Measurements from ENCODE around the gene NMS. TPM values are rescaled to one million over a fixed set of nuclear protein-coding genes. Genes with fewer than 3 reads are reported as not detected.

The NMS gene, protein sequence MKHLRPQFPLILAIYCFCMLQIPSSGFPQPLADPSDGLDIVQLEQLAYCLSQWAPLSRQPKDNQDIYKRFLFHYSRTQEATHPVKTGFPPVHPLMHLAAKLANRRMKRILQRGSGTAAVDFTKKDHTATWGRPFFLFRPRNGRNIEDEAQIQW
- polyA plus RNA-seq (2013, experiment 1 of 2), result not detected
- polyA plus RNA-seq (2013, experiment 2 of 2), result not detected

DNA sequence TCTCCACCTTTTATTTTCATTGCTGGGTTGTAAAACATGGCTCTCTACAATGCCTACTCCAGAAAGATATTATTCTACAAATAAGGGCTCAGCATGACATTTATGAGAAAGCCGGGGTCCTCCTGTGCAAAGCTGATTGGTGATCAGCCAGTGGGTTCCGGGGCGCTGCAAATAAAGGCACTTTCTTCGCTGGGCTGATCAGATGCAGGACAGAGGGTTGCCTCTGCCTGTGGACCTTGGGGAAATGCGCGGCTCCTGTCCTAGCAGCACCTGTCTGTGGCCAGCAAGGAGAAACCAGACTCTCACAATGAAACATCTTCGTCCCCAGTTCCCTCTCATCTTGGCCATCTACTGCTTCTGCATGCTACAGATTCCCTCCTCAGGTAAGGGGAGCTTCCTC, at the start of gene NMS:
Gene NMS, plus strand, starts transcription at position 301 of the 400 bp plus-strand sequence. Its CDS starts 7 bp downstream, at position 308.
- Histone ChIP-seq H3K27ac (ENCODE audit: low read depth, low read length, severe bottlenecking) (no peak within 1 kb of the TSS), H3K9me3 (ENCODE audit: control insufficient read depth, low read length) (no peaks in the 10 kb centered on the region), H3K36me3 (ENCODE audit: control insufficient read depth, insufficient read depth, low read length) (no peaks in the 10 kb centered on the region), H3K4me1 (ENCODE audit: control insufficient read depth, insufficient read depth, low read length, poor library complexity, severe bottlenecking) (no peaks in the 10 kb centered on the region), H3K4me3 (ENCODE audit: extremely low read depth, insufficient read depth, low read length, poor library complexity, severe bottlenecking) (no peak within 1 kb of the TSS)
- 84 to 91% methylated on average over 4 to 7 of the region's 7 CpGs for WGBS, 2 experiments (ENCODE audit: insufficient coverage in 2 of 2)

DNA sequence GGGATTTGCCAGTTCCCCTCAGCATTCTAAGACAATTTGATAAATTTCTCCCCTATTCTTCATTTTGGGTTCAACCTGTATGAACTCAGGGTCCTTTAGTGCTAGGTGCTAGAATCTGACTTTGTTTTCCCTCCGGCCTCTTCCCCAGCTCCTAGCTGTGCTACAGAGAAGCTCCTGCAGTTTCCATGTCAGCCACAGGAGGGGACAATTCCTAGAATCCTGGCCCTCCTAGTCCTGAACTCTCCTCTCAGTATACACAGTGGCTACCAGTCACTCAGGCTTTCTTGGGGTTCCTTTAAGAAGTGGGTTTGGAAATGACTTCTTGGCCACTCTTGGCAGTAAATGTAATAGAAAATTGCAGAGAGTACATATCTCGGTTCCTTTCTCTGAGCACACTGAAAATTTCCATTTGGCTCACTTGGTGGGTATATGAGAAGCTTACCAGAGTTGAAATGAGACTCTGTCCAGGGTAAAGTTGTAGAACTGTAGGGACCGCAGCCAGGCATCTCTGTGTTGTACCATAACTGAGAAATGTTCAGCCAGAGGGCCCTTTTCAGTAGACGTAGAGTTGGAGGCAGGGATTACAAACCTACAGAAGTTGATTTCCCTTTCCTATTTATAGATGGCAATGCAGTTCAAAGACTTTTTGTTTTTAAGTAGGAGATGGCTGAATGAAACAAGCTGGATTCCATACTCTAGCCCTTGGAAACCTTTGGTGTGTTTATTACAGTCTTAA, 47.8 kb upstream of the NMS start:
- no peak overlapping the region for H3K4me3 ChIP-seq (ENCODE audit: extremely low read depth, insufficient read depth, low read length, poor library complexity, severe bottlenecking)
- WGBS, 2 experiments (ENCODE audit: insufficient coverage in 2 of 2), result 83 to 86% methylated on average over 2 to 4 of the region's 4 CpGs
- no peaks in the 10 kb centered on the region for H3K4me1 ChIP-seq (ENCODE audit: control insufficient read depth, insufficient read depth, low read length, poor library complexity, severe bottlenecking)
- no peaks in the 10 kb centered on the region for H3K9me3 ChIP-seq (ENCODE audit: control insufficient read depth, low read length)
- H3K36me3 ChIP-seq (ENCODE audit: control insufficient read depth, insufficient read depth, low read length), result no peaks in the 10 kb centered on the region
- H3K27ac ChIP-seq (ENCODE audit: low read depth, low read length, severe bottlenecking), result no peak overlapping the region

DNA sequence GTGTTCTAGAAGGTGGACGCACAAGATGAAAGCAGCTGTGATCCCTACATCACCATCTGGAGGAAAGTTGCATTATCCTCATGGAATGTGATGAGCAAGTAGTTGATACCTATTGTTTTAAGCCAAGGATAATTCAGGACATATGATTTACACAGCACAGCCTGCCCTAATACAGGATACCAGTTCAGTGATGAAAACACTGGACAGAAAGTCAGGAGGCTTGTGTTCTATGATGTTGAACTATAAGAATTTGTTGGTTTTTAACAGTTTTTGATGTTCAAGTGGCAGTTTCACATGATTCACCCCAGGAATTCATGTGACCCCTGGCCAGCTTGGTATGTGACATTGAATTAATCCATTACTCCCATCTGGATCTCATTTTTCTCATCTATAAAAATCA, 46.7 kb upstream of the NMS start:
- WGBS, 2 experiments (ENCODE audit: insufficient coverage in 2 of 2), result 86% methylated on average over 1 of the region's 1 CpG; no CpG with 5 or more reads in 1 of the 2 experiments
- no peak overlapping the region for H3K4me3 ChIP-seq (ENCODE audit: extremely low read depth, insufficient read depth, low read length, poor library complexity, severe bottlenecking)
- no peaks in the 10 kb centered on the region for H3K9me3 ChIP-seq (ENCODE audit: control insufficient read depth, low read length)
- H3K27ac ChIP-seq (ENCODE audit: low read depth, low read length, severe bottlenecking), result no peak overlapping the region
- H3K36me3 ChIP-seq (ENCODE audit: control insufficient read depth, insufficient read depth, low read length), result no peaks in the 10 kb centered on the region
- no peaks in the 10 kb centered on the region for H3K4me1 ChIP-seq (ENCODE audit: control insufficient read depth, insufficient read depth, low read length, poor library complexity, severe bottlenecking)

DNA sequence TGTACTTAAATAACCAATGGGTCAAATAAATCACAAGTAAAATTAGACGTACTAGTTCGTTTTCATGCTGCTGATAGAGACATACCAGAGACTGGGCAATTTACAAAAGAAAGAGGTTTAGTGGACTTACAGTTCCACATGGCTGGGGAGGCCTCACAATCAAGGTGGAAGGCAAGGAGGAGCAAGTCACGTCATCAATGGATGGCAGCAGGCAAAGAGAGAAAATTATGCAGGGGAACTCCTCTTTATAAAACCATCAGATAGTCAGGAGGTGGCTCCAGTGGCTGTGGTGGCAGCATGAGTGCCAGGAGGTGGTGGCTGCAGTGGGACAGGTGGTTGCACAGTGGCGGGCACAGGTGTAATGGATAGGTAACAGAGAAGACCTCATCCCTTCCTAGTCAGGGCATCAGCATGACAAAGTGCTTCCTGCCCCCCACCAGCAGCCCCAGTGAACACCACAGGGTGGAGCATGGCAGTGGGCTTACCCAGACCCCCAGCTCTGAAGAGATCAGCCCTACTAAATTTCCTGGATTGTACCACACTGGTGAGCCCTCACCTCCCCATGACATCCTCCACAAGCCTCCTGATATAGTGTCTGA, 45.9 kb upstream of the NMS start:
- Histone ChIP-seq H3K4me3 (ENCODE audit: extremely low read depth, insufficient read depth, low read length, poor library complexity, severe bottlenecking) (no peak overlapping the region), H3K36me3 (ENCODE audit: control insufficient read depth, insufficient read depth, low read length) (no peaks in the 10 kb centered on the region), H3K27ac (ENCODE audit: low read depth, low read length, severe bottlenecking) (no peak overlapping the region), H3K9me3 (ENCODE audit: control insufficient read depth, low read length) (no peaks in the 10 kb centered on the region), H3K4me1 (ENCODE audit: control insufficient read depth, insufficient read depth, low read length, poor library complexity, severe bottlenecking) (no peaks in the 10 kb centered on the region)
- WGBS, 2 experiments (ENCODE audit: insufficient coverage in 2 of 2), result 81% methylated on average over 3 of the region's 4 CpGs; no CpG with 5 or more reads in 1 of the 2 experiments

DNA sequence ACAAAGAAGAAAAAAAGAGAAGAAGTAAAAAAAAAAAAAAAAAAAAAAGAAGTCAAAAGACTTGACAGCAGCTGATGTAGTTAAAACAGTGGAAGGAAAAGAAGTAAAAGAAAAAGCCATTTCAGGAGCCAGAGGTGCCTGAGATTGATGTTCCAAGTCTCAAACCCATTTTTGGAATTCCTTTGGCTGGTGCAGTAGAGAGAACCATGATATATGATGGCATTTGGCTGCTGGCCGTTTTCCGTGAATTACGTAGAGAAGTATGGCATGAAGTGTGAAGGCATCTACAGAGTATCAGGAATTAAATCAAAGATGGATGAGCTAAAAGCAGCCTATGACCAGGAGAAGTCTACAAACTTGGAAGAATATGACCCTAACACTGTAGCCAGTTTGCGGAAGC, 45.2 kb upstream of the NMS start:
- H3K4me3 ChIP-seq (ENCODE audit: extremely low read depth, insufficient read depth, low read length, poor library complexity, severe bottlenecking), result no peak overlapping the region
- 87 to 94% methylated on average over 3 to 4 of the region's 4 CpGs for WGBS, 2 experiments (ENCODE audit: insufficient coverage in 2 of 2)
- H3K36me3 ChIP-seq (ENCODE audit: control insufficient read depth, insufficient read depth, low read length), result no peaks in the 10 kb centered on the region
- H3K9me3 ChIP-seq (ENCODE audit: control insufficient read depth, low read length), result no peaks in the 10 kb centered on the region
- H3K27ac ChIP-seq (ENCODE audit: low read depth, low read length, severe bottlenecking), result no peak overlapping the region
- no peaks in the 10 kb centered on the region for H3K4me1 ChIP-seq (ENCODE audit: control insufficient read depth, insufficient read depth, low read length, poor library complexity, severe bottlenecking)

DNA sequence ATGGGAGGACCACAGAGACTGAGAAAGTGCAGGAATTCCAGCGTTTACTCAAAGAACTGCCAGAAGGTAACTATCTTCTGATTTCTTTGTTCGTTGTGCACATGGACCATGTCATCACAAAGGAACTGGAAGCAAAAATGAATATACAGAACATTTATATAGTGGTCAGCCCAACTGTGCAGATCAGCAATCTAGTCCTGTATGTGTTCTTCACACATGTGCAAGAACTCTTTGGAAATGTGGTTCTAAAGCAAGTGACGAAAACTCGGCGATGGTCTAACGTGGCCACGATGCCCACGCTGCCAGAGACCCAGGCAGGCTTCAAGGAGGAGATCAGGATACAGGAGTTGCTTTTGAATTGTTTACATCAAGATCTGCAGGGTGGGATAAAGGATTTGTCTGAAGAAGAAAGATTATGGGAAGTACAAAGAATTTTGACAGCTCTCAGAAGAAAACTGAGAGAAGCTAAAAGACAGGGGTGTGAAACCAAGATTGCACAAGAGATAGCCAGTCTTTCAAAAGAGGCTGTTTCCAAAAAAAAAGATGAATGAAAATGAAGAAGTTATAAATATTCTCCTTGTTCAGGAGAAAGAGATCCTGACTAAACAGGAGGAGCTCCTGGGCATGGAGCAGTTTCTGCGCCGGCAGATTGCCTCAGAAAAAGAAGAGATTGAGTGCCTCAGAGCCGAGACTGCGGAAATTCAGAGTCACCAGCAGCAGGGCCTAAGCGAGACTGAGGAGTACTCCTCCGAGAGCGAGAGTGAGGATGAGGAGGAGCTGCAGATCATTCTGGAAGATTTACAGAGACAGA, 44.5 kb upstream of the NMS start:
- no peaks in the 10 kb centered on the region for H3K4me1 ChIP-seq (ENCODE audit: control insufficient read depth, insufficient read depth, low read length, poor library complexity, severe bottlenecking)
- H3K9me3 ChIP-seq (ENCODE audit: control insufficient read depth, low read length), result no peaks in the 10 kb centered on the region
- 91 to 95% methylated on average over 14 to 15 of the region's 15 CpGs for WGBS, 2 experiments (ENCODE audit: insufficient coverage in 2 of 2)

DNA sequence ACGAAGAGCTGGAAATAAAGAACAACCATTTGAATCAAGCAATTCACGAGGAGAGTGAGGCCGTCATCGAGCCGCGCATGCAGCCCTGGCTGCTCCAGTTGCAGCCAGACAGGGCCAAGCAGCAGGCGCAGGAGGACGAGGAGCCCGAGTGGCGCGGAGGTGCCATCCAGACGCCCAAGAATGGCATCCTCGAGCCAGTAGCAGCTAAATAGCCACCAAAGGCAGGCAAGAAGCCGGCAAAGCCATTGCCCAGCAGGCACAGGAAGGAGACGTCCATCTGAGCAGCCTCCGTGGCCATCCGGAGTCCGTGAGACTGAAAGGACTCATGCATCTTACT, 43.9 kb upstream of the NMS start:
- Histone ChIP-seq H3K9me3 (ENCODE audit: control insufficient read depth, low read length) (no peaks in the 10 kb centered on the region), H3K27ac (ENCODE audit: low read depth, low read length, severe bottlenecking) (no peak overlapping the region), H3K4me3 (ENCODE audit: extremely low read depth, insufficient read depth, low read length, poor library complexity, severe bottlenecking) (no peak overlapping the region), H3K4me1 (ENCODE audit: control insufficient read depth, insufficient read depth, low read length, poor library complexity, severe bottlenecking) (no peaks in the 10 kb centered on the region), H3K36me3 (ENCODE audit: control insufficient read depth, insufficient read depth, low read length) (no peaks in the 10 kb centered on the region)
- WGBS, 2 experiments (ENCODE audit: insufficient coverage in 2 of 2), result 90 to 95% methylated on average over 18 of the region's 18 CpGs

More for the DNA sequence above, 44.5 kb upstream of the NMS start:
- Histone ChIP-seq H3K27ac (ENCODE audit: low read depth, low read length, severe bottlenecking) (no peak overlapping the region), H3K36me3 (ENCODE audit: control insufficient read depth, insufficient read depth, low read length) (no peaks in the 10 kb centered on the region), H3K4me3 (ENCODE audit: extremely low read depth, insufficient read depth, low read length, poor library complexity, severe bottlenecking) (no peak overlapping the region)

DNA sequence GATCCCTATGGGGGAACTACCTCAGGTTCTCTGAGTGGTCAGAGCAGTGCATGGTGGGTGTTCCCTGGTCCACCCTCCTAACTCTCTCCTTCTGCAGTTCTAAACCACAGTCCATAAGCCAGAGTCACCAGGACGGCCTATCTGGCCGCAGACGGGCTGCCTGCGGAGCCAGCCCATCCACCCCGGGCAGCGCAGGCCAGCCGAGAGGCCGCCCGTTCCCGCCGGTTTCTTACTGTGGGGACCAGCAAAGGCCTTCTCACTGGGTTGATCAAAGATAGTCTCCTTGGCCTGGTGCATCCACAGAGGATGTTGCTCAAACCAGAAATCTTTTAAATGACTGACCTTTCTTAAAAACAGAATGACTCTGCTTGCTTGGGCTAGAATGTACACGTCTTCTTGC, 43.2 kb upstream of the NMS start:
- H3K4me1 ChIP-seq (ENCODE audit: control insufficient read depth, insufficient read depth, low read length, poor library complexity, severe bottlenecking), result no peaks in the 10 kb centered on the region
- no peaks in the 10 kb centered on the region for H3K36me3 ChIP-seq (ENCODE audit: control insufficient read depth, insufficient read depth, low read length)

DNA sequence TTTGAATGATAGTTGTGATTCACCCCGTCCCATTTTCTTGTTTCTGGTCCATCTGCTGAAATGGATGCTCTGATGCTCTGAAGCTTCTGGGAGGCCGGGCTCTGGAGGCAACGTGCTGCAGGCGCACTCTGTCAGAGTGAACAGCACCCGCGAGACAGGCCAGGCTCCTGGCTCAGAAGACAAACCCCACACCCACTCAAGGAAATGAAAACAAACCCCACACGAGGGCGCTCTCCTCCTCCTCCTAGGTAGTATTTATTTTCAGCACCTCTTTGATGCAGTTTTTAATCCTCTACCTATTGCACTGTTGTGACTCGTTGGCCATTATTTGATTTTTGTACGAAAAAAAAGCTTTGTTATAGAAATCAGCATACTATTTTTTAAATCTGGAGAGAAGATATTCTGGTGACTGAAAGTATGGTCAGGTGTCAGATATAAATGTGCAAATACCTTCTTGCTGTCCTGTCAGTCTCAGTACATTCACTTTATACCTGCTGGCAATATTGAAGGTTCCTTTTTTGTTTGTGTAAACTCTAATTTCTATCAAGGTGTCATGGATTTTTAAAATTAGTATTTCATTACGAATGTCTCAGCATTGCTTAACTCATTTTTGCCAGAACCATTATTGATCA, 42.5 kb upstream of the NMS start:
- no peaks in the 10 kb centered on the region for H3K9me3 ChIP-seq (ENCODE audit: control insufficient read depth, low read length)
- no peaks in the 10 kb centered on the region for H3K36me3 ChIP-seq (ENCODE audit: control insufficient read depth, insufficient read depth, low read length)
- WGBS, 2 experiments (ENCODE audit: insufficient coverage in 2 of 2), result 70 to 78% methylated on average over 6 to 8 of the region's 11 CpGs
- no peak overlapping the region for H3K27ac ChIP-seq (ENCODE audit: low read depth, low read length, severe bottlenecking)
- no peak overlapping the region for H3K4me3 ChIP-seq (ENCODE audit: extremely low read depth, insufficient read depth, low read length, poor library complexity, severe bottlenecking)
- no peaks in the 10 kb centered on the region for H3K4me1 ChIP-seq (ENCODE audit: control insufficient read depth, insufficient read depth, low read length, poor library complexity, severe bottlenecking)

More for the DNA sequence above, 43.2 kb upstream of the NMS start:
- WGBS, 2 experiments (ENCODE audit: insufficient coverage in 2 of 2), result 88 to 93% methylated on average over 12 of the region's 12 CpGs
- Histone ChIP-seq H3K27ac (ENCODE audit: low read depth, low read length, severe bottlenecking) (no peak overlapping the region), H3K4me3 (ENCODE audit: extremely low read depth, insufficient read depth, low read length, poor library complexity, severe bottlenecking) (no peak overlapping the region), H3K9me3 (ENCODE audit: control insufficient read depth, low read length) (no peaks in the 10 kb centered on the region)

DNA sequence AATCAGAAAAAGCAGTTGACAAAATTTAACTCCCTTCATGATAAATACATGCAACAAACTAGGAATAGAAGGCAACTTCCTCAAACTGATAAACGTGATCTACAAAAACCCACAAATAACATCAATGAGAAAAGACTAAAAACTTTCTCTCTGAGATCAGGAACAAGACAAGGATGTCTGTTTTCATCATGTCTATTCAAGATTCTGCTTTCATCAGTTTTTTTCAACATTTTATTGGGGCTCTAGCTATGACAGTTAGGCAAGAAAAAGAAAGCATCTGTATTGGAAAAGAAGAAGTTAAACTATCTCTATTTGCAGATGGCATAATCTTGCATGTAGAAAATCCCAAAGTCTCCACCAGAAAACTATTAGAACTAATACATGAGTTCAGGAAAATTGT, 40.6 kb upstream of the NMS start:
- H3K27ac ChIP-seq (ENCODE audit: low read depth, low read length, severe bottlenecking), result no peak overlapping the region
- no peak overlapping the region for H3K4me3 ChIP-seq (ENCODE audit: extremely low read depth, insufficient read depth, low read length, poor library complexity, severe bottlenecking)
- no peaks in the 10 kb centered on the region for H3K4me1 ChIP-seq (ENCODE audit: control insufficient read depth, insufficient read depth, low read length, poor library complexity, severe bottlenecking)
- no peaks in the 10 kb centered on the region for H3K36me3 ChIP-seq (ENCODE audit: control insufficient read depth, insufficient read depth, low read length)
- no peaks in the 10 kb centered on the region for H3K9me3 ChIP-seq (ENCODE audit: control insufficient read depth, low read length)
- WGBS, 2 experiments (ENCODE audit: insufficient coverage in 2 of 2), result 83 to 100% methylated on average over 1 of the region's 1 CpG
